ENCODE results near the gene MXRA8.
A peak's percentile ranks its signal among the peaks of the same experiment; 100 is the strongest.

The MXRA8 gene

DNA sequence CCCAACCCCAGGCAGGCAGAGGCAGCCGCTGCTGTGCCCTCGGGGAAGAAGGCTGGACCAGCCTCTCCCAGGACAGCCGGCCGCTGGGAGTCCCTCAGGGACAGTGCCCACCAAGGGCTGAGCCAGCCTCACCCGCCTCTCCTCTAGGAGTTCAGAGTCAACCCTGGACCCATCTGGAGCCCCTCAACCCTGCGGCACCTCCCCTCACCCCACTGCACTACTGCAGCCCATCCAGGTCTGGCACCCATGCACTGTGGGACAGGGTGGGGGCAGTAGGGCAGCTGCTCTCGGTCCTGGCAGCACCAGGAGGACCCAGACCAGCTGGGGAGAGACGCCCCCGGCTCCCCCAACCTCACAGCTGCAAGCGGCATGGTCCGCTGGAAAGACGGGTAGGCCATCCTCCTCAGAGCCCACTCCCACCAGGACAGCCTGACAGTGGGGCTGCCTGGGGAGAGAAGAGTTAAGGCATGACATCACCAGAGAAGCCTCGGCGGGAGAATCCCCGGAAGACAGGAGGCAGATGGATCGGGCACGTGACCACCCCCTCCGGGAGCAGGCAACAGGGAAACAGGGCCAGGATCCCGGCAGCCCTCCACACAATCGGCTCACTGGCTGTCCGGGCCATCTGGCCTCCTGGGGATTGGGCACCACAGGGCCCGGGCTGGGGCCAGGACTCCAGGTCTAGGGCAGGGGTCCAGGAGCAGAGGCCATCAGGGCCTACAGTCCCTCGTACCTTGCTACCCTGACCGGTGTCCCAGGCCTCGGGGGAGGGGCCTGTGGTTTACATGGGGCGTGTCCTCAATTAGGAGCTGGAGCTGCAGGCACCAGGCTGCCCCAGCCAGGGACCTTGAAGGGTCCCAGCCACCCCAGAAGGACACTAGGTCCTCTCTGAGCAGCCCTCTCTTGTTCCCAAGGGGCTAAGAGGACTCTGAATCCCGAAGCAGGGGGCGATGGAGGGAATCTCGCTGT, 53.7 kb downstream of the MXRA8 start:
- Histone ChIP-seq H3K4me3 (ENCODE audit: insufficient read length, low read depth) (peak overlapping the region; percentile 27), H3K4me1 (ENCODE audit: insufficient read depth, insufficient read length) (peaks cover 21% of the 10 kb centered on the region), H3K9me3 (ENCODE audit: insufficient read depth, low read length) (no peaks in the 10 kb centered on the region), H3K27me3 (ENCODE audit: insufficient read depth, insufficient read length) (no peaks in the 10 kb centered on the region), H3K9ac (ENCODE audit: insufficient read length, low read depth) (peak overlapping the region; percentile 92), H3K36me3 (ENCODE audit: insufficient read depth, insufficient read length, low read length) (peaks cover 11% of the 10 kb centered on the region)
- no peak for DNase-seq (ENCODE audit: low read depth, low spot score)
- TF ChIP-seq ZNF274 (IDR thresholded peaks at IDR 0.05; ENCODE audit: low read depth, low read length) (no peak), YY1 (IDR thresholded peaks at IDR 0.05; ENCODE audit: insufficient read depth, insufficient read length) (no peak), SUZ12 (IDR thresholded peaks at IDR 0.05; ENCODE audit: extremely low read depth, insufficient read depth, insufficient read length) (no peak)

DNA sequence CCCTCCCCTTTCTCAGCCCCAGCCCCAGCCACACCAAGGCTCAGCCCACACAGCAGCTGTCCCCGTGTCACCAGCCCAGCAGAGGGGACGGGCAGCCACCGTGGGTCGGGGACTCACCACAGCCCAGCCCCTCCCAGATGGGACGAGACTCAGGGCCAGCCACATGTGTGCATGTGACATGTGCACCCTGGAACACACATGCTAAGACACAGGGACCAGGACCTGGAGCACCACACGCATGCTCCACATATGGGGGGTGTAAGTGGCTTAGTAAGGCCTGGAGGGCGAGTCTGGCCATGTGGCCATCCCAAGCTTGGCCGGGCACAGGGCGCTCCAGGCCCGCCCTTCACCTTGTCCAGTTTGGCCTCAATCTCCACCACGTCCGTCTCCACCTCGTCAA, 54.6 kb downstream of the MXRA8 start:
- no peaks in the 10 kb centered on the region for H3K9me3 ChIP-seq (ENCODE audit: insufficient read depth, low read length)
- DNase-seq (ENCODE audit: low read depth, low spot score), result no peak
- H3K9ac ChIP-seq (ENCODE audit: insufficient read length, low read depth), result peak overlapping the region; percentile 75
- H3K4me3 ChIP-seq (ENCODE audit: insufficient read length, low read depth), result peak overlapping the region; percentile 22
- peaks cover 9% of the 10 kb centered on the region for H3K36me3 ChIP-seq (ENCODE audit: insufficient read depth, insufficient read length, low read length)
- H3K4me1 ChIP-seq (ENCODE audit: insufficient read depth, insufficient read length), result peaks cover 25% of the 10 kb centered on the region
- H3K27me3 ChIP-seq (ENCODE audit: insufficient read depth, insufficient read length), result no peaks in the 10 kb centered on the region
- no peak for TF ChIP-seq ZNF274 (IDR thresholded peaks at IDR 0.05; ENCODE audit: low read depth, low read length)
- no peak for TF ChIP-seq YY1 (IDR thresholded peaks at IDR 0.05; ENCODE audit: insufficient read depth, insufficient read length)
- no peak for TF ChIP-seq SUZ12 (IDR thresholded peaks at IDR 0.05; ENCODE audit: extremely low read depth, insufficient read depth, insufficient read length)

DNA sequence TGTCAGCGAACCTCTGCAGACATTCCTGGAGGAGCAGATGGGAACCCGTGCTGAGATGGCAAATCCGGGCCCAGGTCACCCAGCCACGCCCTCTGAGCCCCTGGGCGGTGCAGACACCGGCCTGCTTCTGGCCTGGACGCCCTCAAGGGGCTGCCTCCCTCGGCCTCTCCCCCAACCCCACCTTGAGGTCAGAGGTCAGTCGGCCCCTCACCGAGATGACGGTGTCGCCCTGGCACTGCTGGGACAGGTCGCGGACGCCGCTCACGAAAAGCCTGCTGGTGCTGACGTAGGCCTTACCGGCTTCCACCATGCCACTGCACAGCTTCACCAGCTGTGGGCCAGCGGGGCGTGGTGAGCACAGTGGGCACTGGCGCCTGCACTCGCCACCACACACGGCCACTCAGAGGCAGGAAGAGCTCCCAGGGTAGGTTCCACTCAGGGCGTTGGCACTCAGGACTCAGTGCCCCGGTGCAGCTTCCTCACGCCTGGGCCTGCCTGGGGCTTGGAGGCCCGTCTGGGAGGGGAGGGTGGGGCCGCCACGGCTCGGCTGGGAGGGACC, 55.3 kb downstream of the MXRA8 start:
- Histone ChIP-seq H3K4me3 (ENCODE audit: insufficient read length, low read depth) (no peak overlapping the region), H3K9me3 (ENCODE audit: insufficient read depth, low read length) (no peaks in the 10 kb centered on the region), H3K36me3 (ENCODE audit: insufficient read depth, insufficient read length, low read length) (peaks cover 10% of the 10 kb centered on the region), H3K27me3 (ENCODE audit: insufficient read depth, insufficient read length) (no peaks in the 10 kb centered on the region), H3K4me1 (ENCODE audit: insufficient read depth, insufficient read length) (peaks cover 25% of the 10 kb centered on the region), H3K9ac (ENCODE audit: insufficient read length, low read depth) (peak overlapping the region; percentile 75)
- TF ChIP-seq YY1 (IDR thresholded peaks at IDR 0.05; ENCODE audit: insufficient read depth, insufficient read length) (no peak), SUZ12 (IDR thresholded peaks at IDR 0.05; ENCODE audit: extremely low read depth, insufficient read depth, insufficient read length) (no peak), ZNF274 (IDR thresholded peaks at IDR 0.05; ENCODE audit: low read depth, low read length) (no peak)
- no peak for DNase-seq (ENCODE audit: low read depth, low spot score)

All from NT2/D1 (cell line).